Measurements from ENCODE around the gene SGMS1. TPM values are rescaled to one million over a fixed set of nuclear protein-coding genes. Genes with fewer than 3 reads are reported as not detected.
A peak's percentile ranks its signal among the peaks of the same experiment; 100 is the strongest.

The SGMS1 gene
- total RNA-seq, 4 donors from 2014 or later: 107 to 234 (median 134) TPM

- DNase-seq (ENCODE audit: low spot score in 2 of 2): no peak
- no peaks in the 10 kb centered on the region for H3K4me1 ChIP-seq
- H3K4me3 ChIP-seq: no peak overlapping the region
- no peak for TF ChIP-seq POLR2A (IDR thresholded peaks at IDR 0.05)
- no peak for TF ChIP-seq EP300 (IDR thresholded peaks at IDR 0.05)
- TF ChIP-seq CTCF (IDR thresholded peaks at IDR 0.05): no peak
- H3K9me3 ChIP-seq: peaks cover 0 to 3% (median 0%) of the 10 kb centered on the region in 4 donors
- no peak overlapping the region for H3K27ac ChIP-seq
- no peaks in the 10 kb centered on the region for H3K27me3 ChIP-seq
- WGBS, 2 donors: 95 to 96% methylated on average over 8 of the region's 8 CpGs
- H3K36me3 ChIP-seq: peaks cover 0 to 43% (median 0%) of the 10 kb centered on the region in 3 donors
Measured at GRCh38 chr10:50304660-50305059, 319.1 kb downstream of the SGMS1 start.

GRCh38 chr10:50299948-50300669, 323.6 kb downstream of the SGMS1 start:
- 91 to 97% methylated on average over 1 of the region's 1 CpG for WGBS, 2 donors

GRCh38 chr10:50295367-50295766, 328.4 kb downstream of the SGMS1 start:
- WGBS, 2 donors: 46 to 81% methylated on average over 1 of the region's 1 CpG
- no peaks in the 10 kb centered on the region for H3K27me3 ChIP-seq
- H3K9me3 ChIP-seq: peaks cover 0 to 8% (median 1%) of the 10 kb centered on the region in 4 donors
- no peaks in the 10 kb centered on the region for H3K4me1 ChIP-seq
- H3K27ac ChIP-seq: no peak overlapping the region
- TF ChIP-seq POLR2A (IDR thresholded peaks at IDR 0.05) (no peak), CTCF (IDR thresholded peaks at IDR 0.05) (no peak), EP300 (IDR thresholded peaks at IDR 0.05) (no peak)
- DNase-seq (ENCODE audit: low spot score in 2 of 2): no peak
- no peak overlapping the region for H3K4me3 ChIP-seq
- H3K36me3 ChIP-seq: no peaks in the 10 kb centered on the region

More at GRCh38 chr10:50299948-50300669, 323.6 kb downstream of the SGMS1 start:
- H3K9me3 ChIP-seq: peaks cover 0 to 8% (median 1%) of the 10 kb centered on the region in 4 donors
- no peaks in the 10 kb centered on the region for H3K4me1 ChIP-seq
- H3K27ac ChIP-seq: no peak overlapping the region
- TF ChIP-seq POLR2A (IDR thresholded peaks at IDR 0.05): no peak
- TF ChIP-seq EP300 (IDR thresholded peaks at IDR 0.05): no peak
- no peak for TF ChIP-seq CTCF (IDR thresholded peaks at IDR 0.05)
- DNase-seq (ENCODE audit: low spot score in 2 of 2): no peak
- no peaks in the 10 kb centered on the region for H3K27me3 ChIP-seq
- H3K4me3 ChIP-seq: no peak overlapping the region
- peaks cover 0 to 7% (median 0%) of the 10 kb centered on the region in 3 donors for H3K36me3 ChIP-seq

GRCh38 chr10:50294582-50294981, 329.2 kb downstream of the SGMS1 start:
- Histone ChIP-seq H3K4me1 (no peaks in the 10 kb centered on the region), H3K4me3 (no peak overlapping the region), H3K27ac (no peak overlapping the region), H3K36me3 (no peaks in the 10 kb centered on the region), H3K27me3 (no peaks in the 10 kb centered on the region), H3K9me3 (peaks cover 0 to 8% (median 0%) of the 10 kb centered on the region in 4 donors)
- TF ChIP-seq CTCF (IDR thresholded peaks at IDR 0.05) (no peak), EP300 (IDR thresholded peaks at IDR 0.05) (no peak)
- DNase-seq (ENCODE audit: low spot score in 2 of 2): no peak
- 100% methylated on average over 1 of the region's 1 CpG for WGBS, 2 donors

GRCh38 chr10:50293513-50294313, 330.0 kb downstream of the SGMS1 start:
- DNase-seq (ENCODE audit: low spot score in 2 of 2): no peak
- TF ChIP-seq CTCF (IDR thresholded peaks at IDR 0.05): no peak
- no peak for TF ChIP-seq POLR2A (IDR thresholded peaks at IDR 0.05)
- TF ChIP-seq EP300 (IDR thresholded peaks at IDR 0.05): no peak
- H3K4me1 ChIP-seq: no peaks in the 10 kb centered on the region
- no peaks in the 10 kb centered on the region for H3K27me3 ChIP-seq
- H3K27ac ChIP-seq: peak overlapping the region in 1 of 4 donors; percentile 7
- 81 to 86% methylated on average over 5 of the region's 5 CpGs for WGBS, 2 donors
- no peaks in the 10 kb centered on the region for H3K36me3 ChIP-seq
- peaks cover 0 to 8% (median 0%) of the 10 kb centered on the region in 4 donors for H3K9me3 ChIP-seq
- H3K4me3 ChIP-seq: no peak overlapping the region
